HPDE6-E6E7 (cell line): ENCODE measurements around the gene OCA2.
"Not testable (repeated sequence)": the region's sequence is repeated elsewhere in the genome, so short reads cannot be mapped to it uniquely, and the experiment has no call there.

Source experiments
- DNase-seq: peaks from one replicate; pipeline ENCODE4 v3.0.0; 2011; ENCODE audit warnings: missing footprints; ENCODE audit errors: extremely low spot score

The OCA2 gene

DNA sequence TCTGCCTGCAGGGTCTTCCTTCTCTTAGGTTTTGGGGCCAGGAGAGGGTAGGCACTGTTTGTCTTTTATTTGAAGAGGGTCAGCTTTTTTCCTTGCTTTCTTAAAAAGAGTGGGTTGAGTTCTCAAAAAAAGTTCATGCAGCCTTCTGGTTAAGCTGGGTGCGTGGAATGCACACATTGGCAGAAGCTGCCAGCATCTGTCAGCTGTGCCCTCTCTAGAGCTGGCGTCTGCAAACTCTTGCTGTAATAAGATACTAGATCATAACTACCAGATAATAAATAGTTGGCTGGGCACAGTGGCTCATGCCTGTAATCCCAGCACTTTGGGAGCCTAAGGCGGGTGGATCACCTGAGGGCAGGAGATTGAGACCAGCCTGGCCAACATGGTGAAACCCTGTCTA, 373.4 kb downstream of the OCA2 start:
- no peak for DNase-seq

DNA sequence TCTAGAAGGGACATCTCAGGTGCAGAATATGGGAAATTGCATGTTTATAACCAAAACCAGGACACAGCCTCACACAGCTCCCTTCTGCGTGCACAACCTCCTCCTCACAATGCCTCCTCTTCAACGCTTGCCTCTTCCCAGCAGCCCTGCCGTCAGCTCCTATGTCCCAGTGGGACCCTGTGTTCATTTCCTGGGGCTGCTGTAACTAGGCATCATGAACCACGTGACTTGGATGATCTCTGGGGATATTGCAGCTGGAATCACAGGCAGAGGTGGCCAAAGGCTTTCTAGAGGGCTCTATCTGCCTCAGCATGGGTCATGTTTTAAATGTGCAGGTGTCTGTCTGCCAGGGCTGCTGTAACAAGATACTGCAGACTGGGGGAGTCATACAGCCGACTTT, 375.3 kb downstream of the OCA2 start:
- DNase-seq, result no peak

DNA sequence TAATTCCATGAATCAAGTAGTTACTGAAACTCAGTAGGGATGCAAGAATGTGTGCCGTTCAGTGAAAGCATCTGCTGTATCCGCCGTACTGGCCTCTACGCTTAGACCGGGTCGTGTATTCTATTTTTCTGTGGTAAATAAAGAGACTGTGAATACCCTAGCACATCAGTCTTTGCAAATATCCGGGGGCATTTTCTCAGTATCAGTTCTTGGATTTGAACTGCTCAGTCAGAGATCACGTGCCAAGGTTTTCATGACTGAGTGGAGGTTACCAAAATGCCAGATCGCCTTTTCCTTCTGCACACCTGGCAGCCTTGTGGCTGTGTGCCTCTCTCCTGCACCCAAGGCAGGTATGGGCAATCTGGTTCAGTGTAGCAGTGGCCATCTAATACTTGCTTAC, 377.0 kb downstream of the OCA2 start:
- no peak for DNase-seq

DNA sequence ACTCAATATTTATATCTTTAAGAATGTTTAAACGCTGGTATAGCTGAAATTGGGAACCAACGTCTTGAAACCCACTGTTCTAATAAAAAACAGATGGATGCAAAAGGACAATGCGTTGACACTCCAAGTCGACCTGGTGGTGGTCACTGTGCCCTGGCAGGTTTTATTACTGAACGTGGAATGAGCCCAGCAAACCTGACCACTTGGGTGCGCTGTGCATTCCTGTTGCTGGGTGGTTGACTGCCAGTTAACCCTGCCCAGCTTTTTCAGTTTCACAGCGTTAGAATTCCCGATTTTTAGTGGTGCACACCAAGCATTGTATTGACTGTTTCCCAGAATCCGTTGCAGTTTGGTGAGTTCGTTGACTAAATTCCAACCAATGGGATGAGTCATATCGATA, 384.4 kb downstream of the OCA2 start:
- DNase-seq, result no peak

DNA sequence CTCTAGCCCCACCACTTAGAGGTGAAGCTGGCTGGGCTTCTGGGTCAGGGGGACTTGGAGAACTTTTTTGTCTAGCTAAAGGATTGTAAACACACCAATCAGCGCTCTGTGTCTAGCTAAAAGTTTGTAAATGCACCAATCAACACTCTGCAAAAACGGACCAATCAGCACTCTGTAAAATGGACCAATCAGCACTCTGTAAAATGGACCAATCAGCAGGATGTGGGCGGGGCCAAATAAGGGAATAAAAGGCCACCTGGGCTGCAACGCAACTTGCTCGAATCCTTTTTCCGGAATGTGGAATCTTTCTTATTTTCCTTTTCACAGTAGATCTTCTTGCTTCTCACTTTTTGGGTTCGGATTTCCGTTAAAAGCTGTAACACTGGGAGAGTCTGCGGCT, 385.3 kb downstream of the OCA2 start:
- DNase-seq, result not testable (repeated sequence)

DNA sequence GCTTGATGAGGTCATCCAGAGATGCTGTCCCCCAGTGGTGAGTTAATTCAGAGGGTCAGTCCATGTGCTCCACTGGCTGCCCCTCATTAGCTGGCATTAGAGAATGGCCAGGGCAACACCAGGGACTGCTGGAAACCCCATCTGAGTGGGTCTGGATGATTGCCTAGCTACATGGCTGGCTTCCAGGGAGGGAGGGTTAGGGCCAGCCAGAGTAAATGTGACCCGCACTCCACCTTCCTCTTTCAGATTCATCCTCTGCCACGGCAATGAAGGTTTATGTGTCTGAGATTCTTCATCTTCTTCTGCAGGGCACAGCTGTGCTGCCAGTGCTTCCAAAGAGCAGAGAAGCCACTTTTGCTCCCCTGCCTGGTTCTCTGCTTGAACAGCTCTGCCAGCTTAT, 391.9 kb downstream of the OCA2 start:
- no peak for DNase-seq

DNA sequence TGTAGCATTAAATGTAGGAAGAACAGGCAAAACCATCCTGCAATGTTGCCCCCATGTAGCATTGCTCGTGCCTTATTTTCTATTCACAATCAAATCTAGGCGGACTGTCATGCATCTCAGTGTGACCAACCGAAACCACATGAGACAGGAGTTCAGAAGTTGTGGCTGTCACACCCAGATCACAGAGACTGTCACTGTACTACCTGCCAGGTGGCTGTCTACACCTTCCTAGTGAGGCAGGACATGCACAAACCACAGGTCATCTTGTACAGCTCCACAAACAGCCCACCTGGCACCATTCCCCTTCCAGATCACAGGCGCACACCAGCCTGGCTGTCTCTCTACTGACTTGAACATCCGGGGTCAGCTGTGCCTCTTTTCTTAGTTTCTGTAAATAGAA, 392.8 kb downstream of the OCA2 start:
- DNase-seq, result no peak

DNA sequence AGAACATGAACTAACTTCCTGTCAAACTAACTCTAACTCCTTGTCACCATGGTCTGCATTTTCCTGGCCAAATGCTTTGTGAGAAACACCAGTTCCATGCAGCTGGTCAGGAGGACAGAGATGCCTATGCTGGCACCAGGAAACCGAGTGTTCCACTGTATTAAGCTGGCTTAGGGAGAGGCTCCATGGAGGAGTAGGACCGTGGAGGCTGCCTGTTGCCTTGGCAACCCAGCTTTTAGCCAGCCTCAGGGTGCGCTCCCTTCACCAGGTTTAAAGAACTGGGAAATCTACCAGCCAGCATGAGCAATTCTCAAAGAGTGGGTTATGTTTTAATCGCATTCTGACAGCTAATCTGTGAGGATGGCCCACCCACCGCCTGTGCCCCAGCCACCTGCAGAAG, 394.1 kb downstream of the OCA2 start:
- DNase-seq, result no peak
